B cell (primary cell): ENCODE measurements around the gene SLC7A7. TPM values are rescaled to one million over a fixed set of nuclear protein-coding genes. Genes with fewer than 3 reads are reported as not detected.

ENCODE experiments used
- ATAC-seq: fragments of 200-7000 bp; cut with Tn5 transposase; one replicate; pipeline ENCODE4 v1.10.0; 2021; ENCODE audit warnings: low read depth, mild to moderate bottlenecking, moderate number of reproducible peaks, moderate library complexity
- CTCF ChIA-PET: fragments of 350-600 bp; sonication (Branson Sonifier 250); formaldehyde crosslinking; loops from one replicate; lab custom pipeline; 2021; ENCODE audit warnings: antibody characterized with exemption, inconsistent platforms; lab: Charles Lee
- POLR2A ChIA-PET: fragments of 350-600 bp; sonication (Branson Sonifier 250); formaldehyde crosslinking; loops from one replicate; lab custom pipeline; 2021; ENCODE audit warnings: antibody characterized with exemption; lab: Charles Lee
- DNase-seq: peaks from one replicate; pipeline ENCODE4 v3.0.0; 2013
- H2AFZ ChIP-seq: 2 replicates; pipeline ENCODE4 v1.6.1; 2012; ENCODE audit warnings: mild to moderate bottlenecking, low read depth, low read length; ENCODE audit not compliant: insufficient read depth, poor library complexity, severe bottlenecking
- H3K27ac ChIP-seq, 2 donors: 1 replicate in 1 of 2; 2 replicates in 1 of 2; pipeline ENCODE4 v1.5.1; 2012 to 2013; ENCODE audit warnings: low read length in 2 of 2, mild to moderate bottlenecking in 2 of 2, moderate library complexity in 1 of 2
- H3K27me3 ChIP-seq, 4 experiments: fragments of 200-600 bp in 1 of 4; sonication (generic) in 1 of 4; replicated peaks in 1 of 4; 1 replicate in 2 of 4; 2 replicates in 2 of 4; pipeline versions ENCODE4 v1.6.1 to v1.7.0; 2013 to 2016; ENCODE audit warnings: low read length in 3 of 4, mild to moderate bottlenecking in 2 of 4, mixed read lengths in 1 of 4, moderate library complexity in 1 of 4; ENCODE audit not compliant: insufficient read depth in 4 of 4, control insufficient read depth in 3 of 4; ENCODE audit errors: control extremely low read depth in 1 of 4
- H3K36me3 ChIP-seq, 2 experiments: replicated peaks in 1 of 2; 1 replicate in 1 of 2; 2 replicates in 1 of 2; pipeline versions ENCODE4 v1.6.1 to v1.7.1; 2013; ENCODE audit warnings: low read length in 1 of 2; ENCODE audit not compliant: insufficient read depth in 2 of 2, control insufficient read depth in 1 of 2; ENCODE audit errors: control extremely low read depth in 1 of 2, extremely low read depth in 1 of 2
- H3K4me1 ChIP-seq, 2 donors: fragments of 200-600 bp in 1 of 2; sonication (generic) in 1 of 2; 1 replicate in 1 of 2; 2 replicates in 1 of 2; pipeline versions ENCODE4 v1.5.1 to v1.6.1; 2013 to 2017; ENCODE audit warnings: low read length in 2 of 2; ENCODE audit not compliant: control insufficient read depth in 2 of 2, insufficient read depth in 2 of 2
- H3K4me2 ChIP-seq: replicated peaks from 2 replicates; pipeline ENCODE3; 2012; ENCODE audit warnings: mild to moderate bottlenecking, low read depth, low read length; ENCODE audit not compliant: poor library complexity, severe bottlenecking
- H3K4me3 ChIP-seq, 5 experiments: fragments of 200-600 bp in 1 of 5; sonication (generic) in 1 of 5; 1 replicate in 3 of 5; 2 replicates in 2 of 5; pipeline versions ENCODE4 v1.5.1 to v1.7.0; 2011 to 2016; ENCODE audit warnings: low read length in 4 of 5, mild to moderate bottlenecking in 4 of 5, low read depth in 2 of 5, control low read depth in 1 of 5, moderate library complexity in 1 of 5; ENCODE audit not compliant: insufficient read depth in 1 of 5; ENCODE audit errors: control extremely low read depth in 1 of 5, extremely low read depth in 1 of 5
- H3K79me2 ChIP-seq: fragments of 200-600 bp; sonication (generic); one replicate; pipeline ENCODE4 v1.6.0; 2016; ENCODE audit warnings: low read length; ENCODE audit not compliant: control insufficient read depth, insufficient read depth
- H3K9ac ChIP-seq: fragments of 200-600 bp; sonication (generic); 2 replicates; pipeline ENCODE4 v1.6.1; 2017; ENCODE audit warnings: mild to moderate bottlenecking, low read length, moderate library complexity
- H3K9me3 ChIP-seq, 3 donors: one replicate each; pipeline versions ENCODE4 v1.6.1 to v1.7.1; 2013; ENCODE audit warnings: low read length in 2 of 3; ENCODE audit not compliant: control insufficient read depth in 2 of 3, insufficient read depth in 1 of 3; ENCODE audit errors: control extremely low read depth in 1 of 3
- H4K20me1 ChIP-seq: 2 replicates; pipeline ENCODE4 v1.6.0; 2012; ENCODE audit warnings: mild to moderate bottlenecking, low read length; ENCODE audit not compliant: insufficient read depth, control insufficient read depth, poor library complexity, severe bottlenecking
- H3K27ac Mint-ChIP-seq: one replicate; pipeline ENCODE4 v1.8.0; 2021; ENCODE audit warnings: mixed read lengths
- H3K27me3 Mint-ChIP-seq: one replicate; pipeline ENCODE4 v1.8.0; 2021; ENCODE audit warnings: mixed read lengths
- H3K4me1 Mint-ChIP-seq: one replicate; pipeline ENCODE4 v1.8.0; 2021; ENCODE audit warnings: mixed read lengths
- H3K4me3 Mint-ChIP-seq: one replicate; pipeline ENCODE4 v1.8.0; 2021; ENCODE audit warnings: mixed read lengths
- H3K9me3 Mint-ChIP-seq: one replicate; pipeline ENCODE4 v1.8.0; 2022; ENCODE audit warnings: mixed read lengths; ENCODE audit not compliant: insufficient read depth
- EZH2 ChIP-seq: IDR thresholded peaks from 2 replicates; pipeline ENCODE4 v1.6.1; 2012; ENCODE audit warnings: borderline replicate concordance, low read depth, mild to moderate bottlenecking, moderate library complexity, low read length; ENCODE audit not compliant: insufficient read depth, poor library complexity, severe bottlenecking
- WGBS: methylation state at CpG from one replicate; pipeline ENCODE4 v1.1.5; 2013; ENCODE audit warnings: missing lambda C conversion rate; ENCODE audit not compliant: insufficient coverage; 5-methylcytosine and 5-hydroxymethylcytosine counted together
- intact Hi-C: fragments of 100-400 bp; cut with micrococcal nuclease; formaldehyde crosslinking; loops from one replicate; pipeline ENCODE4 v1.10.0; 2022
- polyA plus RNA-seq: library from polyadenylated mRNA; depleted of rRNA; stranded (reverse); fragments of >200 nt; gene quantifications from 2 replicates; pipeline ENCODE4 v1.2.3, GENCODE V29; 2012
- total RNA-seq, 2 donors: library from RNA; stranded (reverse); fragments of 120-200 nt in 1 of 2; gene quantifications; 1 replicate in 1 of 2; 2 replicates in 1 of 2; pipeline versions ENCODE4 v1.2.3 to v1.2.4, GENCODE V29; 2013 to 2022
- TF ChIP-seq, protein P1 (sequence below): fragments of 200-600 bp; IDR thresholded peaks from one replicate; pipeline ENCODE4 v1.8.0; 2022; ENCODE audit warnings: antibody characterized with exemption, mild to moderate bottlenecking

Gene SLC7A7
- total and polyA plus RNA-seq, 2 donors (not counting 1 experiment from before 2014, with no cell fraction given): 33.4 to 50.0 TPM

DNA sequence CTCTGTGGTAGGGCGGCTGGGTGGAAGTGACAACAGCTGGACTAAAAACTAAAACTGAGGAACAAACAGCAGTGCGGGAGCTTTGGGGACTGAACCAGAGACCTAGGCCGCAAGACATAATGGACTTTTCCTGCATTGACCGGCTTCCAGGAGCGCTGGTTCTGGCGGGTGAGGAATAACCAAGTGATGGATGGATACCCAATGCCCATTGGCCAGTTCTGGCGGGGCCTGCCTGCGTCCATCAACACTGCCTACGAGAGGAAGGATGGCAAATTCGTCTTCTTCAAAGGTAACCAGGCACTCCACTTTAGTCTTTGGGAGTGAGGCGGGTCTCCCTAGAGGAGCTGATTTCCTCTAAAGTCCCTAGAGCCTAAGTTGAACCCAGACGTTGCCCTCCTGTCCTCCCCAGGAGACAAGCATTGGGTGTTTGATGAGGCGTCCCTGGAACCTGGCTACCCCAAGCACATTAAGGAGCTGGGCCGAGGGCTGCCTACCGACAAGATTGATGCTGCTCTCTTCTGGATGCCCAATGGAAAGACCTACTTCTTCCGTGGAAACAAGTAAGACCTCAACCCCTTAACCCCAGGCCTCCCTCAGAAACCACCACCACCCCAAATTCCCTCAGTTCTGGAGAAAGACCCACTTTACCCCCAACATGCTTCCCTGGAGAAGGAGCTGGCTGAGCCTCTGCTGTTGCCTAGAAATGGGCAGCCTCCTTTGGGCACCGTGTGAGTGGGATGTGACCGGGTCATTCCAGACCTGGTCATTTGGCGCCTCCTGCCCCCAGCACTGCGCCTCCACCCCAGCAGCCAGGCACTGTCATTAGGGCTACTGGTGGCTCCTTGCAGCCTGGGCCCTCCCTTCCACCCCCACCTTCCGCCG lies 29.2 kb upstream of the SLC7A7 start:
- Histone ChIP-seq H3K36me3 (no peaks in the 10 kb centered on the region), H3K27me3 (peaks cover 0 to 21% (median under 1%) of the 10 kb centered on the region in 4 experiments), H3K4me1 (no peaks in the 10 kb centered on the region), H3K4me2 (no peak overlapping the region), H3K79me2 (no peaks in the 10 kb centered on the region), H3K9me3 (no peaks in the 10 kb centered on the region), H3K27ac (no peak overlapping the region), H2AFZ (no peak overlapping the region), H3K9ac (no peak overlapping the region), H3K4me3 (no peak overlapping the region), H4K20me1 (no peaks in the 10 kb centered on the region)
- intact Hi-C loops: no loop called here
- POLR2A ChIA-PET: interaction anchor here (0.6 to 0.7 kb wide), 2 partner anchors 50 to 54 kb away, joined by 7 to 12 read pairs; no protein-coding TSS in a partner anchor
- no peak for ATAC-seq
- no peak for TF ChIP-seq EZH2
- TF ChIP-seq, protein P1, sequence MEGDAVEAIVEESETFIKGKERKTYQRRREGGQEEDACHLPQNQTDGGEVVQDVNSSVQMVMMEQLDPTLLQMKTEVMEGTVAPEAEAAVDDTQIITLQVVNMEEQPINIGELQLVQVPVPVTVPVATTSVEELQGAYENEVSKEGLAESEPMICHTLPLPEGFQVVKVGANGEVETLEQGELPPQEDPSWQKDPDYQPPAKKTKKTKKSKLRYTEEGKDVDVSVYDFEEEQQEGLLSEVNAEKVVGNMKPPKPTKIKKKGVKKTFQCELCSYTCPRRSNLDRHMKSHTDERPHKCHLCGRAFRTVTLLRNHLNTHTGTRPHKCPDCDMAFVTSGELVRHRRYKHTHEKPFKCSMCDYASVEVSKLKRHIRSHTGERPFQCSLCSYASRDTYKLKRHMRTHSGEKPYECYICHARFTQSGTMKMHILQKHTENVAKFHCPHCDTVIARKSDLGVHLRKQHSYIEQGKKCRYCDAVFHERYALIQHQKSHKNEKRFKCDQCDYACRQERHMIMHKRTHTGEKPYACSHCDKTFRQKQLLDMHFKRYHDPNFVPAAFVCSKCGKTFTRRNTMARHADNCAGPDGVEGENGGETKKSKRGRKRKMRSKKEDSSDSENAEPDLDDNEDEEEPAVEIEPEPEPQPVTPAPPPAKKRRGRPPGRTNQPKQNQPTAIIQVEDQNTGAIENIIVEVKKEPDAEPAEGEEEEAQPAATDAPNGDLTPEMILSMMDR: no peak
- CTCF ChIA-PET: interaction anchor here (1.2 kb wide), 2 partner anchors 8 to 25 kb away, joined by 3 to 4 read pairs; no protein-coding TSS in a partner anchor
- H3K4me3 Mint-ChIP-seq: no peak overlapping the region
- peaks cover 10% of the 10 kb centered on the region for H3K27me3 Mint-ChIP-seq
- H3K9me3 Mint-ChIP-seq: no peaks in the 10 kb centered on the region
- DNase-seq: no peak
- WGBS: 88% methylated on average over 17 of the region's 22 CpGs
- no peak overlapping the region for H3K27ac Mint-ChIP-seq
- H3K4me1 Mint-ChIP-seq: no peaks in the 10 kb centered on the region
